Neural progenitor cell (in vitro differentiated cells): ENCODE results near the gene SIGLEC9. TPM values are rescaled to one million over a fixed set of nuclear protein-coding genes. Genes with fewer than 3 reads are reported as not detected.

ENCODE experiments used
- DNase-seq: peaks from one replicate; pipeline ENCODE4 v3.0.0-alpha.2; 2016; ENCODE audit warnings: low spot score
- H2AFZ ChIP-seq: fragments of 200-600 bp; sonication (generic); replicated peaks from 2 replicates; pipeline ENCODE4 v1.6.1; 2016; ENCODE audit warnings: antibody characterized with exemption
- H3F3A ChIP-seq: fragments of 200-600 bp; sonication (generic); 2 replicates; pipeline ENCODE4 v1.6.1; 2016; ENCODE audit warnings: antibody characterized with exemption, low read depth
- H3K27ac ChIP-seq: fragments of 200-600 bp; sonication (generic); 2 replicates; pipeline ENCODE4 v1.5.1; 2016; ENCODE audit warnings: mild to moderate bottlenecking
- H3K27me3 ChIP-seq: fragments of 200-600 bp; sonication (generic); 2 replicates; pipeline ENCODE4 v1.6.1; 2016; ENCODE audit warnings: mild to moderate bottlenecking, moderate library complexity
- H3K36me3 ChIP-seq: fragments of 200-600 bp; sonication (generic); 2 replicates; pipeline ENCODE4 v1.5.1; 2016
- H3K4me1 ChIP-seq: fragments of 200-600 bp; sonication (generic); 2 replicates; pipeline ENCODE4 v1.6.1; 2016; ENCODE audit warnings: mixed run types
- H3K4me2 ChIP-seq: fragments of 200-600 bp; sonication (generic); 2 replicates; pipeline ENCODE4 v1.6.1; 2016
- H3K4me3 ChIP-seq: fragments of 200-600 bp; sonication (generic); 2 replicates; pipeline ENCODE4 v1.5.1; 2016
- H3K79me2 ChIP-seq: fragments of 200-600 bp; sonication (generic); 2 replicates; pipeline ENCODE4 v1.6.1; 2016; ENCODE audit warnings: low read depth
- H3K9ac ChIP-seq: fragments of 200-600 bp; sonication (generic); 2 replicates; pipeline ENCODE4 v1.6.1; 2016
- H3K9me3 ChIP-seq: fragments of 200-600 bp; sonication (generic); 2 replicates; pipeline ENCODE4 v1.5.1; 2016; ENCODE audit warnings: low read depth
- H4K20me1 ChIP-seq: fragments of 200-600 bp; sonication (generic); 2 replicates; pipeline ENCODE4 v1.6.1; 2016; ENCODE audit warnings: low read depth
- H3K27ac Mint-ChIP-seq: 3 replicates; pipeline ENCODE4 v1.8.0; 2021; ENCODE audit warnings: mixed read lengths
- H3K27me3 Mint-ChIP-seq: 2 replicates; pipeline ENCODE4 v1.8.0; 2022; ENCODE audit warnings: low read depth, mild to moderate bottlenecking, inconsistent platforms, moderate library complexity, mixed read lengths; ENCODE audit not compliant: insufficient read depth
- H3K36me3 Mint-ChIP-seq: 3 replicates; pipeline ENCODE4 v1.8.0; 2021; ENCODE audit warnings: mixed read lengths
- H3K4me1 Mint-ChIP-seq: 3 replicates; pipeline ENCODE4 v1.8.0; 2021; ENCODE audit warnings: mixed read lengths
- H3K4me3 Mint-ChIP-seq: 3 replicates; pipeline ENCODE4 v1.8.0; 2021; ENCODE audit warnings: mild to moderate bottlenecking, moderate library complexity, mixed read lengths
- H3K9me3 Mint-ChIP-seq: 3 replicates; pipeline ENCODE4 v1.8.0; 2020; ENCODE audit warnings: mixed read lengths
- CTCF ChIP-seq: fragments of 200-600 bp; sonication (generic); IDR thresholded peaks from 2 replicates; pipeline ENCODE4 v1.5.1; 2017; ENCODE audit warnings: antibody characterized with exemption, mild to moderate bottlenecking
- EZH2 ChIP-seq: fragments of 200-600 bp; sonication (generic); IDR thresholded peaks from 2 replicates; pipeline ENCODE4 v1.6.1; 2017; ENCODE audit warnings: antibody characterized with exemption, mild to moderate bottlenecking, moderate library complexity
- EZH2phosphoT487 ChIP-seq: fragments of 200-600 bp; sonication (generic); IDR thresholded peaks from 2 replicates; pipeline ENCODE4 v1.6.1; 2017; ENCODE audit warnings: antibody characterized with exemption
- total RNA-seq: library from RNA; depleted of rRNA; stranded (reverse); fragments of >200 nt; gene quantifications from 2 replicates; pipeline ENCODE4 v1.2.3, GENCODE V29; 2015; ENCODE audit warnings: low replicate concordance

Gene SIGLEC9
- total RNA-seq, 1 donor from 2014 or later: not detected

- H3K9me3 ChIP-seq: no peaks in the 10 kb centered on the region
- no peak overlapping the region for H3K27ac ChIP-seq
- H4K20me1 ChIP-seq: no peaks in the 10 kb centered on the region
- H3K4me2 ChIP-seq: no peak overlapping the region
- Mint-ChIP-seq H3K4me3 (no peak overlapping the region), H3K27ac (no peak overlapping the region), H3K9me3 (no peaks in the 10 kb centered on the region), H3K36me3 (no peaks in the 10 kb centered on the region), H3K27me3 (peaks cover 8% of the 10 kb centered on the region), H3K4me1 (no peaks in the 10 kb centered on the region)
- H2AFZ ChIP-seq: no peak overlapping the region
- H3F3A ChIP-seq: no peaks in the 10 kb centered on the region
- H3K9ac ChIP-seq: no peak overlapping the region
- H3K4me3 ChIP-seq: no peak overlapping the region
- no peaks in the 10 kb centered on the region for H3K4me1 ChIP-seq
- H3K79me2 ChIP-seq: no peaks in the 10 kb centered on the region
- TF ChIP-seq EZH2 (no peak), CTCF (no peak), EZH2phosphoT487 (no peak)
- DNase-seq: no peak
- no peaks in the 10 kb centered on the region for H3K27me3 ChIP-seq
- H3K36me3 ChIP-seq: no peaks in the 10 kb centered on the region
These were observed 904 bp upstream of the SIGLEC9 start for GRCh38 chr19:51123802-51124201.

- H3K36me3 ChIP-seq: no peaks in the 10 kb centered on the region
- DNase-seq: no peak
- H3K4me1 ChIP-seq: no peaks in the 10 kb centered on the region
- no peak overlapping the region for H3K27ac Mint-ChIP-seq
- H3K9me3 Mint-ChIP-seq: no peaks in the 10 kb centered on the region
- no peaks in the 10 kb centered on the region for H3K36me3 Mint-ChIP-seq
- no peak overlapping the region for H3K4me2 ChIP-seq
- H3K9me3 ChIP-seq: no peaks in the 10 kb centered on the region
- H3K79me2 ChIP-seq: no peaks in the 10 kb centered on the region
- H3K27ac ChIP-seq: no peak overlapping the region
- no peaks in the 10 kb centered on the region for H3K4me1 Mint-ChIP-seq
- H3K27me3 ChIP-seq: no peaks in the 10 kb centered on the region
- peaks cover 6% of the 10 kb centered on the region for H3K27me3 Mint-ChIP-seq
- no peaks in the 10 kb centered on the region for H4K20me1 ChIP-seq
- no peak overlapping the region for H3K4me3 Mint-ChIP-seq
- no peak overlapping the region for H2AFZ ChIP-seq
- no peaks in the 10 kb centered on the region for H3F3A ChIP-seq
- H3K9ac ChIP-seq: no peak overlapping the region
- no peak overlapping the region for H3K4me3 ChIP-seq
- TF ChIP-seq EZH2phosphoT487: no peak
- TF ChIP-seq EZH2: no peak
- TF ChIP-seq CTCF: no peak
These were observed 490 bp upstream of the SIGLEC9 start for GRCh38 chr19:51124216-51124615.

GRCh38 chr19:51125421-51126075 lies 842 bp downstream of the SIGLEC9 start:
- H3F3A ChIP-seq: no peaks in the 10 kb centered on the region
- H3K4me1 ChIP-seq: no peaks in the 10 kb centered on the region
- H3K4me3 ChIP-seq: no peak overlapping the region
- H3K9ac ChIP-seq: no peak overlapping the region
- no peaks in the 10 kb centered on the region for H3K79me2 ChIP-seq
- H3K36me3 ChIP-seq: no peaks in the 10 kb centered on the region
- Mint-ChIP-seq H3K9me3 (no peaks in the 10 kb centered on the region), H3K4me3 (no peak overlapping the region), H3K27me3 (peaks cover 8% of the 10 kb centered on the region), H3K4me1 (no peaks in the 10 kb centered on the region), H3K27ac (no peak overlapping the region), H3K36me3 (no peaks in the 10 kb centered on the region)
- no peak overlapping the region for H3K4me2 ChIP-seq
- H3K27me3 ChIP-seq: no peaks in the 10 kb centered on the region
- H2AFZ ChIP-seq: no peak overlapping the region
- H3K9me3 ChIP-seq: no peaks in the 10 kb centered on the region
- no peaks in the 10 kb centered on the region for H4K20me1 ChIP-seq
- TF ChIP-seq CTCF: no peak
- TF ChIP-seq EZH2phosphoT487: no peak
- TF ChIP-seq EZH2: no peak
- H3K27ac ChIP-seq: no peak overlapping the region
- no peak for DNase-seq
